ENCODE measurements around the gene TEX51.

DNA sequence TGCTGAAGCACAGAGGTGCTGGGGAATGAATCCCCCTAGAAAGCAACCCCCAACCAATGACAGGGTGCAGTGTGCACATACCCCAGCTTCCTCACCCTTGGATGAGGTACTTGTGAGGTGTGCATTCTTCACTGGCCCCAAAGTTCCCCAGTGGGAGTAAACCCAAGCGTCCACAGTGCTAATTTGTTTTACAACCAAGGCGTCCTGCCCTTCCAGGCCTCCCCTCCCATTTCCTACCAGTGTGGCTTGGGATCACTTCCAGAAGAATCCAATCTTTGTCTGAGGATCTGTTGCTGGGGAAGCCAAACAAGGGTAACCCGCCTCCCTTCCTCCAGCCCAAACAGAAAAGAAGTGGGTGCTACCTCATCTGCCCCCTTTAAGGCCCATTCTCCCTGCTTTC lies 40.3 kb upstream of the TEX51 start:
- TF ChIP-seq ZBTB7A (tag by site-specific recombination; IDR thresholded peaks at IDR 0.05; ENCODE audit: low read depth) (no peak), REST (tag by site-specific recombination; IDR thresholded peaks at IDR 0.05) (no peak), KLF16 (tag by site-specific recombination; IDR thresholded peaks at IDR 0.05) (no peak), ZNF366 (tag by site-specific recombination; conservative IDR thresholded peaks at IDR 0.05) (no peak)
- TF ChIP-seq, protein P1, sequence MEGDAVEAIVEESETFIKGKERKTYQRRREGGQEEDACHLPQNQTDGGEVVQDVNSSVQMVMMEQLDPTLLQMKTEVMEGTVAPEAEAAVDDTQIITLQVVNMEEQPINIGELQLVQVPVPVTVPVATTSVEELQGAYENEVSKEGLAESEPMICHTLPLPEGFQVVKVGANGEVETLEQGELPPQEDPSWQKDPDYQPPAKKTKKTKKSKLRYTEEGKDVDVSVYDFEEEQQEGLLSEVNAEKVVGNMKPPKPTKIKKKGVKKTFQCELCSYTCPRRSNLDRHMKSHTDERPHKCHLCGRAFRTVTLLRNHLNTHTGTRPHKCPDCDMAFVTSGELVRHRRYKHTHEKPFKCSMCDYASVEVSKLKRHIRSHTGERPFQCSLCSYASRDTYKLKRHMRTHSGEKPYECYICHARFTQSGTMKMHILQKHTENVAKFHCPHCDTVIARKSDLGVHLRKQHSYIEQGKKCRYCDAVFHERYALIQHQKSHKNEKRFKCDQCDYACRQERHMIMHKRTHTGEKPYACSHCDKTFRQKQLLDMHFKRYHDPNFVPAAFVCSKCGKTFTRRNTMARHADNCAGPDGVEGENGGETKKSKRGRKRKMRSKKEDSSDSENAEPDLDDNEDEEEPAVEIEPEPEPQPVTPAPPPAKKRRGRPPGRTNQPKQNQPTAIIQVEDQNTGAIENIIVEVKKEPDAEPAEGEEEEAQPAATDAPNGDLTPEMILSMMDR (tag by site-specific recombination; IDR thresholded peaks at IDR 0.05): no peak

Data from HEK293 (cell line).